Measurements from ENCODE around the gene GRIK1. TPM values are rescaled to one million over a fixed set of nuclear protein-coding genes. Genes with fewer than 3 reads are reported as not detected.

The GRIK1 gene
- total RNA-seq, 1 experiment from 2014 or later, result not detected

- Mint-ChIP-seq H3K4me1 (ENCODE audit: low read depth, unreplicated experiment) (peaks cover 18% of the 10 kb centered on the region), H3K27ac (ENCODE audit: unreplicated experiment) (no peak overlapping the region), H3K9me3 (ENCODE audit: unreplicated experiment) (peaks cover 10% of the 10 kb centered on the region), H3K27me3 (ENCODE audit: insufficient read depth, unreplicated experiment) (peaks cover 7% of the 10 kb centered on the region), H3K4me3 (ENCODE audit: unreplicated experiment) (no peak overlapping the region), H3K36me3 (ENCODE audit: insufficient read depth, unreplicated experiment) (no peaks in the 10 kb centered on the region)
- no peak overlapping the region for H3K4me3 ChIP-seq (ENCODE audit: low read depth, low read length)
- no peaks in the 10 kb centered on the region for H3K9me3 ChIP-seq
- peaks cover 13% of the 10 kb centered on the region for H3K4me1 ChIP-seq
- no peaks in the 10 kb centered on the region for H3K27me3 ChIP-seq (replicated peaks; ENCODE audit: control insufficient read depth, insufficient read depth, low read length)
- no TSS peak for BruUV-seq (replicated peaks)
- ChIA-PET CTCF (no interaction called here), POLR2A (no interaction called here)
- H3K36me3 ChIP-seq (ENCODE audit: control insufficient read depth, insufficient read depth, low read length), result no peaks in the 10 kb centered on the region
- no peak for DNase-seq
- TF ChIP-seq CTCF (IDR thresholded peaks at IDR 0.05; ENCODE audit: insufficient read depth in 1 of 2, low read depth in 1 of 2, low read length in 1 of 2, severe bottlenecking in 1 of 2, unreplicated experiment in 1 of 2), result no peak
- intact Hi-C loops (cut with micrococcal nuclease; ENCODE audit: unreplicated experiment), result no loop called here
Measured at GRCh38 chr21:29803191-29803590, 136.6 kb downstream of the GRIK1 start.

- H3K4me3 Mint-ChIP-seq (ENCODE audit: unreplicated experiment), result no peak overlapping the region
- H3K4me1 ChIP-seq, result peaks cover 13% of the 10 kb centered on the region
- intact Hi-C loops (cut with micrococcal nuclease; ENCODE audit: unreplicated experiment), result no loop called here
- H3K4me3 ChIP-seq (ENCODE audit: low read depth, low read length), result no peak overlapping the region
- no peaks in the 10 kb centered on the region for H3K36me3 ChIP-seq (ENCODE audit: control insufficient read depth, insufficient read depth, low read length)
- H3K27me3 ChIP-seq (replicated peaks; ENCODE audit: control insufficient read depth, insufficient read depth, low read length), result no peaks in the 10 kb centered on the region
- DNase-seq, result no peak
- H3K27ac Mint-ChIP-seq (ENCODE audit: unreplicated experiment), result no peak overlapping the region
- no peak for TF ChIP-seq CTCF (IDR thresholded peaks at IDR 0.05; ENCODE audit: insufficient read depth in 1 of 2, low read depth in 1 of 2, low read length in 1 of 2, severe bottlenecking in 1 of 2, unreplicated experiment in 1 of 2)
- ChIA-PET POLR2A (no interaction called here), CTCF (no interaction called here)
- BruUV-seq (replicated peaks), result no TSS peak
- H3K27me3 Mint-ChIP-seq (ENCODE audit: insufficient read depth, unreplicated experiment), result peaks cover 7% of the 10 kb centered on the region
- H3K9me3 Mint-ChIP-seq (ENCODE audit: unreplicated experiment), result peaks cover 10% of the 10 kb centered on the region
- H3K9me3 ChIP-seq, result no peaks in the 10 kb centered on the region
- H3K36me3 Mint-ChIP-seq (ENCODE audit: insufficient read depth, unreplicated experiment), result no peaks in the 10 kb centered on the region
- peaks cover 18% of the 10 kb centered on the region for H3K4me1 Mint-ChIP-seq (ENCODE audit: low read depth, unreplicated experiment)
Measured at GRCh38 chr21:29801122-29801521, 138.7 kb downstream of the GRIK1 start.

- no TSS peak for BruUV-seq (replicated peaks)
- CTCF ChIA-PET, result no interaction called here
- no peak for TF ChIP-seq CTCF (IDR thresholded peaks at IDR 0.05; ENCODE audit: insufficient read depth in 1 of 2, low read depth in 1 of 2, low read length in 1 of 2, severe bottlenecking in 1 of 2, unreplicated experiment in 1 of 2)
Measured at GRCh38 chr21:29800056-29800455, 139.7 kb downstream of the GRIK1 start.

More at GRCh38 chr21:29800056-29800455, 139.7 kb downstream of the GRIK1 start:
- no peak overlapping the region for H3K4me3 ChIP-seq (ENCODE audit: low read depth, low read length)
- H3K36me3 ChIP-seq (ENCODE audit: control insufficient read depth, insufficient read depth, low read length), result no peaks in the 10 kb centered on the region
- H3K27ac Mint-ChIP-seq (ENCODE audit: unreplicated experiment), result no peak overlapping the region
- H3K4me1 ChIP-seq, result peaks cover 13% of the 10 kb centered on the region
- intact Hi-C loops (cut with micrococcal nuclease; ENCODE audit: unreplicated experiment), result no loop called here
- no peaks in the 10 kb centered on the region for H3K36me3 Mint-ChIP-seq (ENCODE audit: insufficient read depth, unreplicated experiment)
- no peak overlapping the region for H3K4me3 Mint-ChIP-seq (ENCODE audit: unreplicated experiment)
- peaks cover 10% of the 10 kb centered on the region for H3K9me3 Mint-ChIP-seq (ENCODE audit: unreplicated experiment)
- no peak for DNase-seq
- H3K27me3 ChIP-seq (replicated peaks; ENCODE audit: control insufficient read depth, insufficient read depth, low read length), result no peaks in the 10 kb centered on the region
- H3K27me3 Mint-ChIP-seq (ENCODE audit: insufficient read depth, unreplicated experiment), result peaks cover 11% of the 10 kb centered on the region
- H3K9me3 ChIP-seq, result no peaks in the 10 kb centered on the region
- peaks cover 18% of the 10 kb centered on the region for H3K4me1 Mint-ChIP-seq (ENCODE audit: low read depth, unreplicated experiment)
- POLR2A ChIA-PET, result no interaction called here

Data from Caco-2 (cell line).